GM12801 (cell line): Measurements from ENCODE around the gene KLHL29.

ENCODE experiments used
- TF ChIP-seq, protein P1 (sequence below): IDR thresholded peaks from one replicate; pipeline ENCODE4 v1.5.1; 2011; ENCODE audit warnings: control low read depth; ENCODE audit not compliant: insufficient read length; ENCODE audit errors: extremely low read depth

The KLHL29 gene

DNA sequence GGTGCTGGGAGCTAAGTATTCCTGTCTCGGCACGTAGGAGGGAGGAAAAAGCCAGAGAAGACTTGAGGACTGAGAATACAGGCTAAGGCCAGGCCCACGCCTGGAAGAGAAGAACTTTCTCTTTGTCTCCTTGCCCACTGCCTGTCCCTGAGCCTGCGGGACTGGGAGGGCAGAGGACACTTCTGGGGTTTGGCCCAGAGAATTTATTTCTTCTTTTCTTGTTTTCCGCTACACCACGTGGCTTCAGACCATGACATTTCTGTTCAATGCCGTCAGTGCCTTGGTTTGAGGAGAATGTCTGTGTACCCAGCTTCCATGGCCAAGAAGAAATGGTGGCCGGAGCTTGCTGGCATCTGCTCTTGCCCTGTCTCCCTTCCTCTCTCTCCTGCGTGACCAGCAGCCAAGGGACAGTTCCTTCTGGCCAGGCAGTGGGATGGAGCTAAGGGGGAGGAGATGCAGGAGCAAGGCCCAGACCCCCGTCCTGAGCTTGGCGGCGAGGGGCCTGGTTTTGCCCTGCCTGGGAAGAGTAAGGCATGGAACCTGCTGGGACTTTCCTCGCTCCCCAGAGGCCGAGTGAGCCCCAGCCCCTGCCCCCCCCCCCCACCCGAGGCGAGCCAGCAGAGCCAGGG is 140.3 kb downstream of the KLHL29 start:
- TF ChIP-seq, protein P1, sequence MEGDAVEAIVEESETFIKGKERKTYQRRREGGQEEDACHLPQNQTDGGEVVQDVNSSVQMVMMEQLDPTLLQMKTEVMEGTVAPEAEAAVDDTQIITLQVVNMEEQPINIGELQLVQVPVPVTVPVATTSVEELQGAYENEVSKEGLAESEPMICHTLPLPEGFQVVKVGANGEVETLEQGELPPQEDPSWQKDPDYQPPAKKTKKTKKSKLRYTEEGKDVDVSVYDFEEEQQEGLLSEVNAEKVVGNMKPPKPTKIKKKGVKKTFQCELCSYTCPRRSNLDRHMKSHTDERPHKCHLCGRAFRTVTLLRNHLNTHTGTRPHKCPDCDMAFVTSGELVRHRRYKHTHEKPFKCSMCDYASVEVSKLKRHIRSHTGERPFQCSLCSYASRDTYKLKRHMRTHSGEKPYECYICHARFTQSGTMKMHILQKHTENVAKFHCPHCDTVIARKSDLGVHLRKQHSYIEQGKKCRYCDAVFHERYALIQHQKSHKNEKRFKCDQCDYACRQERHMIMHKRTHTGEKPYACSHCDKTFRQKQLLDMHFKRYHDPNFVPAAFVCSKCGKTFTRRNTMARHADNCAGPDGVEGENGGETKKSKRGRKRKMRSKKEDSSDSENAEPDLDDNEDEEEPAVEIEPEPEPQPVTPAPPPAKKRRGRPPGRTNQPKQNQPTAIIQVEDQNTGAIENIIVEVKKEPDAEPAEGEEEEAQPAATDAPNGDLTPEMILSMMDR, result no peak

DNA sequence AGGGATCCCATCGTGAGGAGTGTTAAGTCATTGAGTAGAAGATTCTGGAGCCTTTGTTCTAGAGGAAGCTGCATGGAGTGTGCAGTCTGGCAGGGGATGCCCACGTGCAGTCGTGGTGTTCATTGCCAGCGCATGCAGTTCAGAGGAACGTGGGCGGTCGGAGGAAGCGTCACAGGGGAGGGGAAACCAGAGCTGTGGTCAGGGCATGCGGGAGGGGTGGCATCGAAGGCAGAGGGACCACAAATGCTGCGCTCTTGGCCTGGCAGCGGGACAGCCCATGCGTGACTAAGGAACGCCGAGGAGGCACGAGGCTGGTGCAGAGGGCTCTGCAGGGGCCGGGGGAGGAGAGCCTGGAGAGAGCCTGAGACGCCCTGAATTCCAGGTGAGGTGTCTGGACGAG is 141.1 kb downstream of the KLHL29 start:
- TF ChIP-seq, protein P1, result no peak

DNA sequence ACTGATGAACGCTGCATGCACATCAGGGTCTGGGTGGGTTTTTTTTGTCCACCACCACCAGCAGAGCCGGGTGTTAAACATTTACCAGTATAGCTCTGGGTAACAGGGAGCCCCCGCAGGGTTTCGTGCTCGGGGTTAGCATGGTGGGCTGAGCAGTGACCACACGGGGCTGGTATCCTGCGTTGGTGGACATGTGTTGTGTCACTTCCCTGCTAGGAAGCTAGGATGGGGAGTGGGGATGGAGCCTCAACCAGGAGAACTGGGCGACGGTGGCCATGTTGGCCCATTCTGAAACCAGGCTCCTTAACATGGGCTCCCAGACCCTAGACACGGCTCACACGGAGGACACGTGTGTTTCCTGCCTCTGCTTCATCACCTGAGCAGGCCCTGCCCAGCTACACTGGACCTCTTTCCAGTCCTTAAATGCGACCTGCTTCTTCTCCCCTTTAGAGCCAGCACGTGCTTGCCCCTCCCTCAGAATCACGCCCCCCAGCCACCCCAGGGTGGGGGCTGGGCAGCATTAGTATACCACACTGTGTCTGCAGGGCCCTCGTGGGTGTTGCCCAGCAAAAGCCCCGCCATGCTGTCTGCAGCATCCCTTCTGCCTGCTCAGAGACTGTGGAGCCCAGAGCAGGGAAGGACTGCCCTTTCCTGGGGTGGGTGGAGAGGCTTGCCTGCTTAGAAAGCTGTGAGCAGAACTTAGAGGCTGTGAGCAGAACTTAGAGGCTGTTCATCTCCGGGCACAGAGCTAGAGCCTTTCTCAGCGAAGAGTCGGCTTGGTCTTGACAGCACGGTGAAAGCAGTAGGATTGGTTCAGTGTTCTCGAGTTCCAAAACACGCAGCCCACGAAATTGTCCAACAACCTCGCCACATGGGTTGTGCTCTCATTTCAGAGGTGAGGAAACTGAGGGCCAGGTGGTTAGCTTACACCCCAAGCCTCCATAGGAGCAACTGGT is 142.1 kb downstream of the KLHL29 start:
- TF ChIP-seq, protein P1, result no peak

DNA sequence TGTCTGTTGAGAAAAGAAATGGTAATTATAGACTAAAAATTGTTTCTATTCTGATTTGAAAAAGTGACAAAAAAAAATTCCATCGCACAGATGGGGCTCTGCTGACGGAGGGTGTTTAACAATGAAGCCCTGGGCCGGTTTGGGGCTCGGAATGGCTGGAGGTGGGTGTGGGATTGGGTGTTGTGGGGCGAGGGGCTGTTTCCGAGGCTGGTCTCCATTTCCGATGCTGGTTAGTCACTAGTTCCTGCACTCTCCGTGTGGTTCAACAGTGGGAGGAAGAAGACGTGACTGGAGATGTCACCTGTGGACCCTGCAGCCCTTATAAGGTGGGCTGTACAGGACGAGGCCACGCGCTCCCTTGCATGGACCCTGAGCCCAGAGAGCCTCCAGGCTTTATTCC is 143.2 kb downstream of the KLHL29 start:
- TF ChIP-seq, protein P1, result no peak

DNA sequence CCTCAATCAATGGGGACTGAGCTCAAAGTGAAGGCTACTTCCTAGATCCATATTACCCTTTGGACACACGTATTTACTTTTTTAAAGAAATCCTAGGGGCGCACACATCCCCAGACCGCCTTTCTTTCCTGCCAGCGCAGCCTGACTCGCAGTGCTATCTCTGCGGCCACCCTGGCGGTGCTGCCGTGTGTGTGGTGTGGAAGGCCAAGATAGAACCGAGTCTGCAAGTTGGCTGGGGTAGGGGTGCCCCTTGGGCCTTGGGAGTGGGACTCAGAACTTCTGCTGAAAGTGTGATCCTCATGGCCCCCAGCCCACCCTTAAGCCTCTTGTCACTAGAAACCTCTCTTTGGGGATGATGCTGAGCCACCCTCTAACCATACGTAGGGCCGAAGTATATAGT is 143.7 kb downstream of the KLHL29 start:
- TF ChIP-seq, protein P1, result no peak

DNA sequence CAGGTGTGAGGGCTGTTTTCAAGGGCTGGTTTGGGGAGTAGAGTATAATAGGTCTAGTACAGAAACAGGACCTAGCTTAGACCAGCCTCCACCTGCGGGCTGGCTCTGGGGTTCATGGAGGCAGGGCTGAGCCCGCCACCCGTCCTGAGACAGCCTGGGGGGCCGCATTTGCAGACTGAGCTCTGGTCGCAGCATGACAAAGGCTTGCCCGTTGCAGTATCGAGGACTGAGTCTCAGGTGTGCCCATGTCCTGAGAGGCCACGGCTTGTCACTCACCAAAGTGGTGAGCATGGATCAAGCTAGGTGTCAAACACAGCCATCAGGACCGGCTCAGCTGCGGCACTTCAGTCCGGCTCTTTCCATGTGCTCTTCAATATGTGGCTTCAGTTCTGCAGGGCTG is 144.7 kb downstream of the KLHL29 start:
- TF ChIP-seq, protein P1, result no peak

DNA sequence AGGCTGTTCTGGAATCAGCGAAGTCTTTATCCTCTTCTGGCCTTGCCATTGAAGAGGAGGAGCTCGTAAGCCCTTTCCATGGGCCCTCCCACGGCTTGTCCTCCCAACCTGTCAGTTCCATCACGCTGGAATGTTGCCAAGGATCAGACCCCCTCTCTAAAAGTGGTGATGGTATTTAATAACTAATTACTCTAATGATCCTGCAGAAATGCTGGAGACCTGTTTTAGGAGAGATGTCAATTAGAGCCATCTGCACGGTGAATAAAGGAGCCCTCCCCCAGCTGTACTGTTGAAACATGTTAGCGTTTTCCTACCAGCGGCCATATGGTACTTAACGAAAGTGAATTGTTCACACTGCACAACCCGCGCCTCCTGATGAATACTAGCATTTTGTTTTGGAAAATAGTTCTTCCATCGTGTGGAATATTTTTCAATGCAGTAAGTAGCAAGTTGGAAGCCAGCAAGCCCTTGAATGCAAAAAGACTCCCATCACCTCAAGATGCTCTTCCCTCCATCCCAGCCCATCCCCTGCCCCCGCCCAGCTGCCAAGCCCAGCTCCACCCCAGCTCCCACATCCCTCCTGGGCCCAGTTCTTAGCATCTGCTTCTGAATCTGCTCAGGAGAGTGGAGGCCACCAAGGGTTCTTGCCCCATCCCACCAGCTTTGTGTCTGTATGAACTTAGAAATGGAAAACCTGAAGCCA is 145.4 kb downstream of the KLHL29 start:
- TF ChIP-seq, protein P1, result no peak
